Measurements from ENCODE around the gene UST.
"Not testable (repeated sequence)": the region's sequence is repeated elsewhere in the genome, so short reads cannot be mapped to it uniquely, and the experiment has no call there.

UST gene

DNA sequence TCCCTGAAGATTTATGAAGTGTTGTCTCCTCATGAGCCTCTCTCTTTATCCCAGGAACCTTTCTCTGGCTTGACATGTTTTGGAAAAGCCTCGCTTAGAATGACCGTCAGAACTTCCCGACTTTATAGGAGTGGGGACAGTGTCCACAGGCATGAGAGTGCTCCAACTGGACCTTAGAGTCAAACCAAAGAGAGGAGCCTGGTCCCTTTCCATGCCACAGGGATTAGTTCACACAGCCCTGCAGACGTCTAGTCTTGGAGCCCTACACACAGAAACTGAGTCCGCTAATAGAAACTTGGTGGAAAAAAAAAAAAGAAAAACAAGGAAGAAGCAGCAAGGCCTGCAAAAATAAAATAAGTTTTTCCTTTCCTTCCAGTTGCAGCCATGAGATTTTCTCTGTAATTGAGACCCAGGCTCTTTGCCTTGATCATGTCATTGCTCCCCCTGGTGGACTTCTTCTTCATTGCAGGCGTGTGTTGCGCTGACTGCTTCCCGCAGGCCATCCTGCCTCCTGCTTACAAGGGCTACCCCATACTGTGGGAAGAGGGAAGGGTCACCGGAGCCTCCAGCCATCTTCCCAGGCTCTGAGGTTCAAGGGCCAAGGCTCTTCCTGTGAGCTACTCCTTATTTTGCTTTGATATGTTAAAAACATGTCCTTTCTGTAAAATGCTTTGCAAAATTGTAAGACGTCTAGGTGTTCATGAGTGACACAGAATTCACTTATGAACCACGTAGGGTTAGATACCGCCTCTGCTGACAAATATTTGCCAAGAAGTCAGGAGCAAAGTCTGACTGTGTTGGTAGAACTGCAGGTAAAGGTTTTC is 201.0 kb downstream of the UST start:
- DNase-seq (ENCODE audit: low read depth in 2 of 2) = peak; percentile 62 to 71

- no peak for DNase-seq (ENCODE audit: low read depth in 2 of 2)
Observed at GRCh38 chr6:148951662-148952061, 204.8 kb downstream of the UST start.

GRCh38 chr6:148952147-148953035 is 205.6 kb downstream of the UST start:
- DNase-seq (ENCODE audit: low read depth in 2 of 2) = no peak

DNA sequence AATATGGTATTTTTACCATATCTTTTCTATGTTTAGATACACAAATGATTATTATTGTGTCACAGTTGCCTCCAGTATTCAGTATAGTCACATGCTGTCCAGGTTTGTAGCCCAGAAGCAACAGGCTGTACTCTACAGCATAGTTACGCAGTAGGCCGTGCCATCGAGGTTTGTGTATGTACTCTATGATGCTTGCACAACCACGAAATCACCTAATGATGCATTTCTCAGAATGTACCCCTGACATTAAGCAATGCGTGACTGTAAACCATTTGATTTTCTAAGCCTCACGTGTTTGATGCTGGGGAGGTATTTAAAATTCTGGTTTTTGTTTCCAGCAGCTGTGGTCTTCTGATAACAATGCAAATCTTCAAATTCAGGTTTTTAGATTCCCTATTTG is 207.6 kb downstream of the UST start:
- DNase-seq (ENCODE audit: low read depth in 2 of 2) = no peak

DNA sequence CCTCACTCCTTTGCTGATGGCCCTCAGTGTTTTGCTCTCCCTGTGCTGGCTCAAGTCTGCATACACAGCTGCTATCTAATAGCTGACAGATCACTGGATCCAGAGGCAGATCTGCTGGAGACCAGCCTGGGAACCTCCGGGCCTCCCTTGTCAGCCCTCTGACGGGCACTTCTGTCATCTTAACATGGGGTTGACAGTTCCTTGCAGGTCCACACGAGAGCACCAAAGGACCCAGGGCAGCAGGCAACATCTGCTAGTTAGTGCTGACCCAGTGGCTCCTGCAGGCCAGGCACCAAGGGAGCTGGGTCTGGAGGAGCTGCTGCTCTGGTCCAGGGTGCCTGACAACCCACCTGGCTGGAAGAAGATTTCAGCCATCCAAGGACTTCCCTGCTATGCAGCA is 208.1 kb downstream of the UST start:
- DNase-seq (ENCODE audit: low read depth in 2 of 2) = no peak

- no peak for DNase-seq (ENCODE audit: low read depth in 2 of 2)
Observed at GRCh38 chr6:148955441-148955840, 208.6 kb downstream of the UST start.

DNA sequence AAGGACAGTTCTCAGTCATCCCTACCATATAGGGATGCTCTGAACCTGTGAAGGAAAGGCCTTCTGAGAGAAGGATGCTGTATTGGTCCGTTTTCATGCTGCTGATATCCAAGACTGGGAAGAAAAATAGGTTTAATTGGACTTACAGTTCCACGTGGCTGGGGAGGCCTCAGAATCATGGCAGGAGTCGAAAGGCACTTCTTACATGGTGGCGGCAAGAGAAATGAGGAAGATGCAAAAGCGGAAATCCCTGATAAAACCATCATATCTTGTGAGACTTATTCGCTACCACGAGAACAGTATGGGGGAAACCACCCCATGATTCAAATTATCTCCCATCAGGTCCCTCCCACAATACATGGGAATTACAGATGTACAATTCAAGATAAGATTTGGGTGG is 209.3 kb downstream of the UST start:
- DNase-seq (ENCODE audit: low read depth in 2 of 2) = not testable (repeated sequence)

- DNase-seq (ENCODE audit: low read depth in 2 of 2) = no peak
Observed at GRCh38 chr6:148957752-148958151, 210.9 kb downstream of the UST start.

DNA sequence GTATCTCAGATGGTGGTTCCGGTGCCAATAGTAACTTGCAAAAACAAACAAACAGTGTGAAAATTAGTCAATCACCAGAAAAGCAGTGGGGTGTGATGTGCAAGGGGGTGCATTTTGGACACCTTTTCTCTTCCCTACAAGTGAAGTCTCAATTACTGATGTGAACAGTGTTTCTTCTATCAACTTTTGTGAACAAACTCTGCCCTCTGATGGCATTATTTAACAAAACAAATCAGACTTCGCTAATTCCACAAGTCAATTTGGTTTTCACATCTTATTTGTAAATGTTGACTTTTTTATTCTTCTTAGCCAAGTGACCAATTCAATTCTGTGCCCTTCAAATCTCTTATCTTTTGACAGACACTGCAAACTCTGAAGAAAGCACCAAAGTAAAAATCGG is 212.2 kb downstream of the UST start:
- DNase-seq (ENCODE audit: low read depth in 2 of 2) = no peak

- no peak for DNase-seq (ENCODE audit: low read depth in 2 of 2)
Observed at GRCh38 chr6:148959501-148959900, 212.7 kb downstream of the UST start.

GRCh38 chr6:148962854-148963515 is 216.2 kb downstream of the UST start:
- no peak for DNase-seq (ENCODE audit: low read depth in 2 of 2)

GRCh38 chr6:148963738-148964137 is 216.9 kb downstream of the UST start:
- DNase-seq (ENCODE audit: low read depth in 2 of 2) = no peak

- no peak for DNase-seq (ENCODE audit: low read depth in 2 of 2)
Observed at GRCh38 chr6:148964467-148964866, 217.6 kb downstream of the UST start.

DNA sequence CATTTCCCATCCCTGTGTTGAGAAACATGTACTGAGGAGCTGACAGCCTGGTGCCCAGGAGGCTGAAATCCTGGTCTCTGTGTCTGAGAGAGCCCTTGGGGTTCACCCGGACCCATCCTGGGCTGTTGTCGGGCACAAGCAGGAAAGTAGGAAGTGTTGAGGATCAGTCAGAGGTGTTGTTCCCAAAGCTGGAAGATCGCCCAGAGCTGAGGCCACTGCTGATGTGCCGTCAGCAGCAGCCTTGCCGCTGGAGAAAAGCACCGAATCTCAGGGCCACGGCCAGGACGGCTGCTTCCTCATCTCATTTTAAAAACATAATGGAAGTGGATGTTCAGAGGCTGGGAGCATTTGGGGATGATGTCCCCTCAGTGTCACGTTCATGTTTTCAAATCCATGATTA is 218.5 kb downstream of the UST start:
- no peak for DNase-seq (ENCODE audit: low read depth in 2 of 2)

GRCh38 chr6:148967011-148967520 is 220.2 kb downstream of the UST start:
- no peak for DNase-seq (ENCODE audit: low read depth in 2 of 2)

GRCh38 chr6:148967541-148967956 is 220.7 kb downstream of the UST start:
- DNase-seq (ENCODE audit: low read depth in 2 of 2) = no peak

DNA sequence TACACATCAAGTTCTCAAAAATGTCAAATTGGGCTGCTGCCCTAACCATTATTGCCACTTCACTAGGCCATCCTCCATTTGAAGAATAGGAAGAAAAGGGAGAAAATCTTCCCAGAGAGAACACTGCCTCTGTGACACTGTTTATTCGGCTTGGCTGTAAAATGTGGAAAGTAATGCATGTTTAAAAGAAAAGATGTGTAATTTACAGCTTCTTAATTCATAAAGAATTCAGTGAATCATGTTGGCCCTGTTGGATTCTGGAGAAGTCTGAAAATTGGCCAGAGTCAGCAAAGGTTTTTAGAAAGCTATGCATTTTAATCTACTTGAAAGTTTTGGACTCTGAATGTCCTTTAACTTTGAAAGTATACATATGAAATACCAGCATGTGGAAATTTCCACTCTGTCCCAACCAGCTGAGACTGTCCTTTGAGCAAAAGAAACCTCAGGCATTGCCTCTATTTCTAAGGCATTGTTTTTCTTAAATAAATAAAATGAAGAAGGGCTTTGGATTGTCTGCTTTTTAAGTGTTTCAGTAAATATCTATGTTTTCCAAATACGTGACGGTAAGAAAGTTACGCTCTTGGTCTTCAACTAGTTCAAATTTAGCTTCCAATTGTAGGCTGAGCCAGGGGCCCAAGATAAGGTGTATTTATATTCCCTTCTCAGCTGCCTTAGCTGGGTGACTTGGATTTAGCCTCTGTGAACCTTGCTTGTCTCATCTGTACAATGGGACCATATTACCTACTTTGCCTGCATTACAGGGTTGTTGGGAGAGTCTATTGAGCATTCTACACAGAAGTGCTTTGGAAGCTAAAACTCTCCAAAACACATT is 222.2 kb downstream of the UST start:
- DNase-seq (ENCODE audit: low read depth in 2 of 2) = no peak

- DNase-seq (ENCODE audit: low read depth in 2 of 2) = no peak
Observed at GRCh38 chr6:148969603-148970061, 222.8 kb downstream of the UST start.

DNA sequence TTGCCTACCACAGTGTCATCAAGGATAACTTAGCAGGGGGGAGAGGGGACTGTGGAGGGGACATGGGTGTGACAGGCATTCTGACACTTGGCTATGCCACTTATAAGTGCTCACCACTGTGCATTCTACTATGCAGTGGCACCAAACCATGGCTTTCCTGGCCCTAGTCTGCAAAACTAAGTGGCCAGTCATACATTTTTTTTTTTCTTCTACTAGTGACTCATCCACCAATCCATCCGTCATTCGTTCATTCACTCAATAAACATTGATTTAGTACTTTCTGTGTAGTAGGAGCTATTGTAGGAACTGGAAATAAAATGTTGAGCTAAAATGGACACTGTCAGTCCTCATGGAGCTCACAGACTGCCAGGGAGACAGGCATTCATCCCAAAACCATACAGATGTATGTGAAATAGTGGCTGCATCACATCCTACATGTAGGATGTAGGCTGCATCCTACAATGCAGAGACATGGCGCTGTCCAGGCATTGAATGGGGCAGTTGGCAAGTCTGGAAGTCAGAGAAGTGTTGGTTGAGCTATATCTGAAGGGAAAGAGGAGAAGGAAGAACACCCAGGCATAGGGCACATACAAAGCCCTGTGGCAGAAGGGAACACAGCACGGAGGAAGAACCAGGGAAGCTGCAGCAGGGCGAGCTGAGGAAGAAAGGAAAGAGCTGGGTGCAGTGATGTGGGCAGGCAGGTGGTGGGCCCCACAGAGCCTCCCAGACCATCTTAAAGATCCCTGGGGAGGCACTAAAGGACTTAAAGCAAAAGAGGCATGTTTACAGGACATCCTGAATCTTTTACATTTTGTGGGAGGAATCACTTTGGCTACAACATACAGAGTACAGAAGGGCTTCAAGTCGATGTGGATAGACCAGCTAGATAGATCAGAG is 224.4 kb downstream of the UST start:
- DNase-seq (ENCODE audit: low read depth in 2 of 2) = no peak

GRCh38 chr6:148972481-148972880 is 225.7 kb downstream of the UST start:
- peak; percentile 12 to 22 for DNase-seq (ENCODE audit: low read depth in 2 of 2)

Measured in stimulated activated CD4-positive, alpha-beta T cell treated with anti-CD3 and anti-CD28 coated beads, Interleukin-4, amount 100 ng/mL, for 48 hours (primary cell).